GM18870 (cell line): ENCODE measurements around the gene TTLL5.
A peak's percentile ranks its signal among the peaks of the same experiment; 100 is the strongest.

Source experiments
- ATAC-seq: cut with Tn5 transposase; IDR thresholded peaks from one replicate; pipeline ENCODE4 v1.9.1; 2021; ENCODE audit warnings: moderate library complexity; ENCODE audit not compliant: unreplicated experiment

TTLL5 gene

GRCh38 chr14:75660630-75661498 is at the start of gene TTLL5, which contains the start of gene ERG28:
Gene TTLL5, plus strand, starts transcription at chr14:75661246. Its CDS starts 1,904 bp downstream, at chr14:75663150.
Gene ERG28, minus strand, starts transcription at chr14:75660876. Its CDS starts 3,374 bp downstream, at chr14:75657502.
- peak; percentile 96 for ATAC-seq

- no peak for ATAC-seq
These were observed 48.9 kb upstream of the TTLL5 start for GRCh38 chr14:75612157-75612556.

- no peak for ATAC-seq
These were observed 46.9 kb upstream of the TTLL5 start for GRCh38 chr14:75614179-75614578.

GRCh38 chr14:75615200-75615599 is 45.8 kb upstream of the TTLL5 start:
- no peak for ATAC-seq

- no peak for ATAC-seq
These were observed 41.5 kb upstream of the TTLL5 start for GRCh38 chr14:75619548-75619947.

- ATAC-seq = no peak
These were observed 36.0 kb upstream of the TTLL5 start for GRCh38 chr14:75625034-75625433.

GRCh38 chr14:75626396-75626795 is 34.6 kb upstream of the TTLL5 start:
- no peak for ATAC-seq

- ATAC-seq = no peak
These were observed 34.2 kb upstream of the TTLL5 start for GRCh38 chr14:75626863-75627262.

GRCh38 chr14:75627406-75627805 is 33.6 kb upstream of the TTLL5 start:
- ATAC-seq = no peak

GRCh38 chr14:75628816-75629215 is 32.2 kb upstream of the TTLL5 start:
- no peak for ATAC-seq

GRCh38 chr14:75630695-75631452 is 30.2 kb upstream of the TTLL5 start:
- no peak for ATAC-seq

- no peak for ATAC-seq
These were observed 29.6 kb upstream of the TTLL5 start for GRCh38 chr14:75631453-75631831.

GRCh38 chr14:75634848-75635247 is 26.2 kb upstream of the TTLL5 start:
- ATAC-seq = no peak

- ATAC-seq = no peak
These were observed 24.9 kb upstream of the TTLL5 start for GRCh38 chr14:75636100-75636692.

- ATAC-seq = no peak
These were observed 20.2 kb upstream of the TTLL5 start for GRCh38 chr14:75640876-75641275.

GRCh38 chr14:75643985-75644384 is 17.1 kb upstream of the TTLL5 start:
- no peak for ATAC-seq

- no peak for ATAC-seq
These were observed 16.0 kb upstream of the TTLL5 start for GRCh38 chr14:75645056-75645455.

GRCh38 chr14:75646762-75647161 is 14.3 kb upstream of the TTLL5 start:
- ATAC-seq = no peak

GRCh38 chr14:75647640-75648039 is 13.4 kb upstream of the TTLL5 start:
- ATAC-seq = no peak

GRCh38 chr14:75648066-75648838 is 12.8 kb upstream of the TTLL5 start:
- ATAC-seq = no peak

GRCh38 chr14:75649337-75649736 is 11.7 kb upstream of the TTLL5 start:
- ATAC-seq = no peak
